Activated T-helper 2 cell treated with anti-CD3 and anti-CD28 coated beads, Interferon-gamma antibody, Interleukin-2, Interleukin-4, amounts not matched to agents 10 μg/mL and 5 μg/mL and 100 μg/mL, durations not matched to agents 14 hours and 24 hours and 36 hours (primary cell): ENCODE data around the gene RALGAPA1. TPM values are rescaled to one million over a fixed set of nuclear protein-coding genes. Genes with fewer than 3 reads are reported as not detected.
"Not testable (repeated sequence)": the region's sequence is repeated elsewhere in the genome, so short reads cannot be mapped to it uniquely, and the experiment has no call there.

Source experiments
- DNase-seq: peaks from one replicate; pipeline ENCODE4 v3.0.0; 2021; ENCODE audit warnings: low spot score
- H3K27ac Mint-ChIP-seq: one replicate; pipeline ENCODE4 v1.8.0; 2021; ENCODE audit warnings: mixed read lengths
- H3K27me3 Mint-ChIP-seq: one replicate; pipeline ENCODE4 v1.8.0; 2021; ENCODE audit warnings: low read depth, mixed read lengths
- H3K36me3 Mint-ChIP-seq: one replicate; pipeline ENCODE4 v1.8.0; 2021; ENCODE audit warnings: low read depth, mixed read lengths
- H3K4me1 Mint-ChIP-seq: one replicate; pipeline ENCODE4 v1.8.0; 2021; ENCODE audit warnings: low read depth, mixed read lengths
- H3K4me3 Mint-ChIP-seq: one replicate; pipeline ENCODE4 v1.8.0; 2021; ENCODE audit warnings: low read depth, mild to moderate bottlenecking, moderate library complexity, mixed read lengths
- H3K9me3 Mint-ChIP-seq: one replicate; pipeline ENCODE4 v1.8.0; 2021; ENCODE audit warnings: mixed read lengths
- intact Hi-C: fragments of 100-400 bp; cut with micrococcal nuclease; formaldehyde crosslinking; loops from one replicate; pipeline ENCODE4 v1.15.1; 2023
- total RNA-seq: library from RNA; stranded (reverse); gene quantifications from 2 replicates; pipeline ENCODE4 v1.2.3, GENCODE V29; 2022

Gene RALGAPA1
- total RNA-seq, result 30.9 and 34.7 TPM in 2 replicates

- not testable (repeated sequence) for H3K9me3 Mint-ChIP-seq, H3K36me3 Mint-ChIP-seq, H3K27me3 Mint-ChIP-seq
- H3K27ac Mint-ChIP-seq, result peak within 1 kb of the TSS; percentile 94
- H3K4me3 Mint-ChIP-seq, result peak within 1 kb of the TSS; percentile 99
- intact Hi-C loops, result loop anchor here (1.0 to 10.0 kb wide), 7 partner anchors 13 to 824 kb away; partner anchors contain the start of genes BRMS1L, PPP2R3C, PRORP and SRP54
- peaks cover 21% of the 10 kb centered on the region for H3K4me1 Mint-ChIP-seq
- peak; percentile 89 for DNase-seq
Measured at GRCh38 chr14:35808638-35809563, at the start of gene RALGAPA1. RALGAPA1 (minus strand) TSS chr14:35809295; CDS start chr14:35808835, 460 bp downstream.

- no peak for DNase-seq
- intact Hi-C loops, result no loop called here
- Mint-ChIP-seq H3K36me3 (peaks cover 9% of the 10 kb centered on the region), H3K9me3 (no peaks in the 10 kb centered on the region), H3K27ac (no peak overlapping the region), H3K4me3 (no peak overlapping the region), H3K27me3 (no peaks in the 10 kb centered on the region), H3K4me1 (peaks cover 3% of the 10 kb centered on the region)
Measured at GRCh38 chr14:35858521-35859209, 49.6 kb upstream of the RALGAPA1 start.

GRCh38 chr14:35855876-35856481 is 46.9 kb upstream of the RALGAPA1 start:
- H3K4me3 Mint-ChIP-seq, result no peak overlapping the region
- peaks cover 3% of the 10 kb centered on the region for H3K4me1 Mint-ChIP-seq
- intact Hi-C loops, result no loop called here
- no peak overlapping the region for H3K27ac Mint-ChIP-seq
- peaks cover 11% of the 10 kb centered on the region for H3K9me3 Mint-ChIP-seq
- H3K27me3 Mint-ChIP-seq, result no peaks in the 10 kb centered on the region
- no peak for DNase-seq
- peaks cover 14% of the 10 kb centered on the region for H3K36me3 Mint-ChIP-seq

GRCh38 chr14:35854696-35855270 is 45.7 kb upstream of the RALGAPA1 start:
- no peak overlapping the region for H3K4me3 Mint-ChIP-seq
- no peak overlapping the region for H3K27ac Mint-ChIP-seq
- H3K27me3 Mint-ChIP-seq, result no peaks in the 10 kb centered on the region
- no peak for DNase-seq
- peaks cover 11% of the 10 kb centered on the region for H3K9me3 Mint-ChIP-seq
- intact Hi-C loops, result no loop called here
- peaks cover 3% of the 10 kb centered on the region for H3K4me1 Mint-ChIP-seq
- peaks cover 22% of the 10 kb centered on the region for H3K36me3 Mint-ChIP-seq

GRCh38 chr14:35853225-35853624 is 44.1 kb upstream of the RALGAPA1 start:
- Mint-ChIP-seq H3K9me3 (peaks cover 11% of the 10 kb centered on the region), H3K36me3 (peaks cover 18% of the 10 kb centered on the region), H3K27me3 (no peaks in the 10 kb centered on the region), H3K27ac (no peak overlapping the region), H3K4me1 (peaks cover 3% of the 10 kb centered on the region), H3K4me3 (no peak overlapping the region)
- no peak for DNase-seq
- intact Hi-C loops, result no loop called here

- intact Hi-C loops, result no loop called here
- H3K9me3 Mint-ChIP-seq, result peaks cover 11% of the 10 kb centered on the region
- peaks cover 3% of the 10 kb centered on the region for H3K4me1 Mint-ChIP-seq
- H3K4me3 Mint-ChIP-seq, result no peak overlapping the region
- no peak overlapping the region for H3K27ac Mint-ChIP-seq
- no peaks in the 10 kb centered on the region for H3K27me3 Mint-ChIP-seq
- H3K36me3 Mint-ChIP-seq, result peaks cover 26% of the 10 kb centered on the region
- no peak for DNase-seq
Measured at GRCh38 chr14:35851823-35852222, 42.7 kb upstream of the RALGAPA1 start.

- H3K27ac Mint-ChIP-seq, result no peak overlapping the region
- no peak overlapping the region for H3K4me3 Mint-ChIP-seq
- peaks cover 48% of the 10 kb centered on the region for H3K36me3 Mint-ChIP-seq
- DNase-seq, result no peak
- H3K27me3 Mint-ChIP-seq, result no peaks in the 10 kb centered on the region
- intact Hi-C loops, result no loop called here
- peaks cover 5% of the 10 kb centered on the region for H3K4me1 Mint-ChIP-seq
- H3K9me3 Mint-ChIP-seq, result peaks cover 11% of the 10 kb centered on the region
Measured at GRCh38 chr14:35849122-35849521, 40.0 kb upstream of the RALGAPA1 start.

- no peak for DNase-seq
- Mint-ChIP-seq H3K4me1 (peaks cover 5% of the 10 kb centered on the region), H3K9me3 (peaks cover 21% of the 10 kb centered on the region), H3K27ac (no peak overlapping the region), H3K4me3 (no peak overlapping the region), H3K36me3 (peaks cover 63% of the 10 kb centered on the region), H3K27me3 (no peaks in the 10 kb centered on the region)
- intact Hi-C loops, result no loop called here
Measured at GRCh38 chr14:35847636-35848035, 38.5 kb upstream of the RALGAPA1 start.

GRCh38 chr14:35844494-35844893 is 35.4 kb upstream of the RALGAPA1 start:
- H3K36me3 Mint-ChIP-seq, result peaks cover 77% of the 10 kb centered on the region

GRCh38 chr14:35842245-35842644 is 33.1 kb upstream of the RALGAPA1 start:
- intact Hi-C loops, H3K27ac Mint-ChIP-seq, H3K4me3 Mint-ChIP-seq, H3K4me1 Mint-ChIP-seq, DNase-seq, H3K27me3 Mint-ChIP-seq: not testable (repeated sequence)
- peaks cover 89% of the 10 kb centered on the region for H3K36me3 Mint-ChIP-seq
- H3K9me3 Mint-ChIP-seq, result peaks cover 49% of the 10 kb centered on the region

More at GRCh38 chr14:35844494-35844893, 35.4 kb upstream of the RALGAPA1 start:
- H3K27me3 Mint-ChIP-seq, result no peaks in the 10 kb centered on the region
- peaks cover 38% of the 10 kb centered on the region for H3K9me3 Mint-ChIP-seq
- DNase-seq, result no peak
- intact Hi-C loops, result no loop called here
- no peak overlapping the region for H3K4me3 Mint-ChIP-seq
- H3K27ac Mint-ChIP-seq, result no peak overlapping the region
- peaks cover 5% of the 10 kb centered on the region for H3K4me1 Mint-ChIP-seq

- H3K4me1 Mint-ChIP-seq, H3K27me3 Mint-ChIP-seq, intact Hi-C loops: not testable (repeated sequence)
Measured at GRCh38 chr14:35841704-35842103, 32.6 kb upstream of the RALGAPA1 start.

GRCh38 chr14:35835208-35835982 is 26.3 kb upstream of the RALGAPA1 start:
- DNase-seq, result no peak
- Mint-ChIP-seq H3K4me1 (peaks cover 2% of the 10 kb centered on the region), H3K9me3 (peaks cover 20% of the 10 kb centered on the region), H3K27me3 (no peaks in the 10 kb centered on the region), H3K4me3 (no peak overlapping the region), H3K27ac (no peak overlapping the region), H3K36me3 (peaks cover 49% of the 10 kb centered on the region)
- intact Hi-C loops, result no loop called here

More at GRCh38 chr14:35841704-35842103, 32.6 kb upstream of the RALGAPA1 start:
- Mint-ChIP-seq H3K36me3 (peaks cover 91% of the 10 kb centered on the region), H3K9me3 (peaks cover 49% of the 10 kb centered on the region)
- DNase-seq, H3K27ac Mint-ChIP-seq, H3K4me3 Mint-ChIP-seq: not testable (repeated sequence)
